H1 (cell line): Measurements from ENCODE around the gene SH2D4B. TPM values are rescaled to one million over a fixed set of nuclear protein-coding genes. Genes with fewer than 3 reads are reported as not detected.

Source experiments
- BCL11A ChIP-seq, 2 experiments: IDR thresholded peaks; one replicate each; pipeline ENCODE4 v1.6.1; 2011; ENCODE audit warnings: low read depth in 2 of 2, low read length in 2 of 2, mild to moderate bottlenecking in 2 of 2
- CEBPB ChIP-seq: IDR thresholded peaks from 2 replicates; pipeline ENCODE4 v1.6.1; 2012; ENCODE audit warnings: low read depth, low read length
- PHF8 ChIP-seq: fragments of 200-600 bp; sonication (generic); conservative IDR thresholded peaks from 2 replicates; pipeline ENCODE4 v1.7.1; 2012; ENCODE audit warnings: low read depth, mild to moderate bottlenecking, inconsistent platforms, low read length, moderate library complexity
- RFX5 ChIP-seq: IDR thresholded peaks from 2 replicates; pipeline ENCODE4 v1.6.1; 2011; ENCODE audit warnings: low read depth, low read length, improper control_type of control experiment, borderline replicate concordance
- polyA plus RNA-seq, 7 experiments: library from polyadenylated mRNA; depleted of rRNA in 3 of 7; stranded (reverse) in 5 of 7; unstranded in 2 of 7; fragments of >200 nt in 5 of 7; fragments of 200-250 nt in 2 of 7; gene quantifications; 1 replicate in 5 of 7; 2 replicates in 1 of 7; 4 replicates in 1 of 7; pipeline versions ENCODE4 v1.2.1 to v1.2.3, GENCODE V29; 2011 to 2013; ENCODE audit warnings: missing spikeins in 2 of 7, mixed read lengths in 2 of 7
- total RNA-seq: library from RNA; stranded (reverse); fragmentation: NEBNext Ultra II Directional; extraction: Animal tissue kit (Norgen Biotek cat#: 25700); gene quantifications from 2 replicates; pipeline ENCODE4 v1.2.1, GENCODE V29; 2021

Gene SH2D4B
- total and polyA plus RNA-seq, 2 of the 8 experiments (the other 6 are each of a cell fraction or from before 2014, with no cell fraction given), result 0.06 to 0.13 TPM

DNA sequence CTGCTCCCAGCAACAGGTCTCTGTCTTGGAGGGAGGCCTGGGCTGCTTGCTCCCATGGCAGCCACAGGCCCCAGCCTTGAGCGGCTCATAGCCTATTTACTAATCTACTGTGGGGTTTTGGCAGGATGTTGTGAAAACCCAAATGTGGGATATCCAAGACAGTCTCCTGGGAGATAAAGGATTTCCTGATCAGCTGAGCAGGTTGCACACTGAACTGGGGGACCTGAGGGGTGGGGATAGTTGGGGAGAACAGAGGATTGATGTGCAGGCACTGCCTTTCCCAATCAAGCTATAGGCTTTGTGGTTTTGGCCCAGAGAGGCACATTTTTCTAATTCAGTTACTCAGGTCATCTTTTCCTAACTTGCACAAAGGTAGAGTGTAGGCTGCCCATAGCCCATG lies 92.6 kb downstream of the SH2D4B start (continued):
- TF ChIP-seq RFX5 (no peak), PHF8 (no peak), BCL11A (IDR thresholded peaks at IDR 0.05; ENCODE audit: low read depth in 2 of 2, low read length in 2 of 2) (no peak), CEBPB (no peak)
